ENCODE results near the gene CYP4X1. TPM values are rescaled to one million over a fixed set of nuclear protein-coding genes. Genes with fewer than 3 reads are reported as not detected.

The CYP4X1 gene
- total and polyA plus RNA-seq, 2 donors (not counting 1 experiment from before 2014, with no cell fraction given), result not detected

DNA sequence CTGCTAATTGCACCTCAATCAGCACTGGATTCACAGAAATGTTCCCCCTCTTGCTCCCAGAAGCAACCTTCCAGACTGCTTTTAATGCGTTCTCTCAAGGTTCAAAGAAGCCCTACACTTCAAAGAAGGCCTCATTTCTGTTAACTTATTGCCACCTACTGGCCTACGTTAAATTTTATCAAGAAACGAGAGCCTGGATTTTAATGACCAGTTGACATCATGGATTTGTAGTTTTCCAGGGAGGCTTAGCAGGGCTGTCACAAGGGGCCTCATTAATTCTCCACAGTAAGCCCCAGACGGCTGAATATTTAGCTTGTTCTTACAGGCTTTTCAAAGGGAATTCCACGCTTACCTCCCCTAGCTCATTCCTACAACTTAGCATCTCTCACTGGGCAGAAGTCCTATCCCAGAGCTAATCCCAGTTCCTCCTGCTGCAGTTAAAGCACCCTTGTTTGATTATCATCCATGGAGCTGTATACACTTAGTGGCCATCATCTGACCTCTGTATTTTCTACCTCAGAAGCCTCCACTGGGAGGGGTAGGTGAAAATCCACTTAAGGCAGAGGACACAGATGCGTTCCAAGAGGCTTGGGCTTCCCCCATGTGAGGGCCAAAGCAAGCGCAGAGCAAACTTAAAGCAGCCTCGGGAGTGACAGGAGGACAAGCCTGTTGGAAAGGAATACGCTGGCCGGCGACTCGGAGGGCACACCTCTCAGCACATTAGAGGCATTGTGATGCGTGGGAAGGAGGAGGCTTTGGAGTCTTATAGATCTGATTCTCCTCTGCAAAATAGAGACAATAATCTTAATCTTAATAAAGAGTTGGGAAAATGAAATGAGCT is 32.2 kb upstream of the CYP4X1 start:
- Histone ChIP-seq H3K9ac (ENCODE audit: low read length) (no peak overlapping the region), H2AFZ (ENCODE audit: insufficient read depth, low read depth, low read length, poor library complexity, severe bottlenecking) (no peak overlapping the region), H3K27me3 (replicated peaks in 1 of 4; ENCODE audit: control extremely low read depth in 1 of 4, control insufficient read depth in 3 of 4, insufficient read depth in 4 of 4, low read length in 3 of 4) (peaks cover 0 to 2% (median 0%) of the 10 kb centered on the region in 4 experiments), H3K9me3 (ENCODE audit: control extremely low read depth in 1 of 3, control insufficient read depth in 2 of 3, insufficient read depth in 1 of 3, low read length in 2 of 3) (peaks cover 0 to 3% (median 0%) of the 10 kb centered on the region in 3 donors), H4K20me1 (ENCODE audit: control insufficient read depth, insufficient read depth, low read length, poor library complexity, severe bottlenecking) (no peaks in the 10 kb centered on the region), H3K4me1 (ENCODE audit: control insufficient read depth in 2 of 2, insufficient read depth in 2 of 2, low read length in 2 of 2) (no peaks in the 10 kb centered on the region), H3K27ac (ENCODE audit: low read length in 2 of 2) (no peak overlapping the region), H3K36me3 (replicated peaks in 1 of 2; ENCODE audit: control extremely low read depth in 1 of 2, control insufficient read depth in 1 of 2, extremely low read depth in 1 of 2, insufficient read depth in 2 of 2, low read length in 1 of 2) (no peaks in the 10 kb centered on the region), H3K4me2 (replicated peaks; ENCODE audit: low read depth, low read length, poor library complexity, severe bottlenecking) (no peak overlapping the region), H3K79me2 (ENCODE audit: control insufficient read depth, insufficient read depth, low read length) (no peaks in the 10 kb centered on the region), H3K4me3 (ENCODE audit: control extremely low read depth in 1 of 5, extremely low read depth in 1 of 5, insufficient read depth in 1 of 5, low read depth in 2 of 5, low read length in 4 of 5) (no peak overlapping the region)
- ChIA-PET POLR2A (no interaction called here), CTCF (no interaction called here)
- 50% methylated on average over 11 of the region's 13 CpGs for WGBS (ENCODE audit: insufficient coverage)
- H3K4me1 Mint-ChIP-seq, result no peaks in the 10 kb centered on the region
- TF ChIP-seq, protein P1, sequence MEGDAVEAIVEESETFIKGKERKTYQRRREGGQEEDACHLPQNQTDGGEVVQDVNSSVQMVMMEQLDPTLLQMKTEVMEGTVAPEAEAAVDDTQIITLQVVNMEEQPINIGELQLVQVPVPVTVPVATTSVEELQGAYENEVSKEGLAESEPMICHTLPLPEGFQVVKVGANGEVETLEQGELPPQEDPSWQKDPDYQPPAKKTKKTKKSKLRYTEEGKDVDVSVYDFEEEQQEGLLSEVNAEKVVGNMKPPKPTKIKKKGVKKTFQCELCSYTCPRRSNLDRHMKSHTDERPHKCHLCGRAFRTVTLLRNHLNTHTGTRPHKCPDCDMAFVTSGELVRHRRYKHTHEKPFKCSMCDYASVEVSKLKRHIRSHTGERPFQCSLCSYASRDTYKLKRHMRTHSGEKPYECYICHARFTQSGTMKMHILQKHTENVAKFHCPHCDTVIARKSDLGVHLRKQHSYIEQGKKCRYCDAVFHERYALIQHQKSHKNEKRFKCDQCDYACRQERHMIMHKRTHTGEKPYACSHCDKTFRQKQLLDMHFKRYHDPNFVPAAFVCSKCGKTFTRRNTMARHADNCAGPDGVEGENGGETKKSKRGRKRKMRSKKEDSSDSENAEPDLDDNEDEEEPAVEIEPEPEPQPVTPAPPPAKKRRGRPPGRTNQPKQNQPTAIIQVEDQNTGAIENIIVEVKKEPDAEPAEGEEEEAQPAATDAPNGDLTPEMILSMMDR (IDR thresholded peaks at IDR 0.05), result no peak
- TF ChIP-seq EZH2 (IDR thresholded peaks at IDR 0.05; ENCODE audit: borderline replicate concordance, insufficient read depth, low read depth, low read length, poor library complexity, severe bottlenecking), result no peak
- H3K27me3 Mint-ChIP-seq, result peaks cover 1% of the 10 kb centered on the region
- H3K4me3 Mint-ChIP-seq, result no peak overlapping the region
- intact Hi-C loops (cut with micrococcal nuclease), result no loop called here
- H3K9me3 Mint-ChIP-seq (ENCODE audit: insufficient read depth), result peaks cover 6% of the 10 kb centered on the region
- no peak for ATAC-seq (ENCODE audit: low read depth)
- no peak for DNase-seq
- no peak overlapping the region for H3K27ac Mint-ChIP-seq

DNA sequence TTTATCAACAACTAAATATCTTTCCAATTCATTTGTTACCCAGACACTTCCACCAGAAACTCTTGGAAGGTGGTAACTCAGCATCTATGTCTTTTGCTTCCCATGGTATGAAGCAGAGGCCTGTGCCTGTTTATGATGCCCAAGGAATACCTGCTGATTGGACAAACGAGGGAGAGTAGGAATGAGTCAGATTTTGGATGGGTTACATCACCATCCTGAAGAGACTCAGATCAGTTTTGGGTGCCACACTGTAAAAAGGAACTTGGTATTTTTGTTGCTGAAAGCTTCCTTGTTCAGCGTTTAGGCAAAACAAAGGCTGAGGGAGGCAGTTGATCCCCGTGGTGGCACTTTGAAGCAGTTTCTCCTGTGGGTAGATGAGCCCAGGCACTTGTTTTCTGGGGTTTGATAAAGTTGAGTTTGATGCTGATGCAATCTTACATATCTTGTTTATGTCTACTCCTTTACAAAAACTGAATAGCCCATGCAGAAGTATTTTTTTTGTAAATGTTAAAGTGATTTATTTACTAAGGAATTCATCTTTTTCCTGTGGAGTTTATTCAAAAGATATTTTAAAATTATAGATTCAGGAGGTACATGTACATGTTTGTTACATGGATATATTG is 26.7 kb upstream of the CYP4X1 start:
- Histone ChIP-seq H3K27me3 (replicated peaks in 1 of 4; ENCODE audit: control extremely low read depth in 1 of 4, control insufficient read depth in 3 of 4, insufficient read depth in 4 of 4, low read length in 3 of 4) (peaks cover 0 to 5% (median 0%) of the 10 kb centered on the region in 4 experiments), H3K79me2 (ENCODE audit: control insufficient read depth, insufficient read depth, low read length) (no peaks in the 10 kb centered on the region), H3K4me1 (ENCODE audit: control insufficient read depth in 2 of 2, insufficient read depth in 2 of 2, low read length in 2 of 2) (no peaks in the 10 kb centered on the region), H3K9ac (ENCODE audit: low read length) (no peak overlapping the region), H3K27ac (ENCODE audit: low read length in 2 of 2) (no peak overlapping the region), H4K20me1 (ENCODE audit: control insufficient read depth, insufficient read depth, low read length, poor library complexity, severe bottlenecking) (no peaks in the 10 kb centered on the region), H3K4me2 (replicated peaks; ENCODE audit: low read depth, low read length, poor library complexity, severe bottlenecking) (no peak overlapping the region), H3K9me3 (ENCODE audit: control extremely low read depth in 1 of 3, control insufficient read depth in 2 of 3, insufficient read depth in 1 of 3, low read length in 2 of 3) (peaks cover 0 to 3% (median 0%) of the 10 kb centered on the region in 3 donors), H3K4me3 (ENCODE audit: control extremely low read depth in 1 of 5, extremely low read depth in 1 of 5, insufficient read depth in 1 of 5, low read depth in 2 of 5, low read length in 4 of 5) (no peak overlapping the region), H3K36me3 (replicated peaks in 1 of 2; ENCODE audit: control extremely low read depth in 1 of 2, control insufficient read depth in 1 of 2, extremely low read depth in 1 of 2, insufficient read depth in 2 of 2, low read length in 1 of 2) (no peaks in the 10 kb centered on the region), H2AFZ (ENCODE audit: insufficient read depth, low read depth, low read length, poor library complexity, severe bottlenecking) (no peak overlapping the region)
- ChIA-PET POLR2A (no interaction called here), CTCF (no interaction called here)
- no peak overlapping the region for H3K27ac Mint-ChIP-seq
- H3K4me1 Mint-ChIP-seq, result no peaks in the 10 kb centered on the region
- 4% methylated on average over 2 of the region's 3 CpGs for WGBS (ENCODE audit: insufficient coverage)
- TF ChIP-seq, protein P1 (IDR thresholded peaks at IDR 0.05), result no peak
- no peak for TF ChIP-seq EZH2 (IDR thresholded peaks at IDR 0.05; ENCODE audit: borderline replicate concordance, insufficient read depth, low read depth, low read length, poor library complexity, severe bottlenecking)
- no peak overlapping the region for H3K4me3 Mint-ChIP-seq
- no peaks in the 10 kb centered on the region for H3K9me3 Mint-ChIP-seq (ENCODE audit: insufficient read depth)
- peaks cover 22% of the 10 kb centered on the region for H3K27me3 Mint-ChIP-seq
- intact Hi-C loops (cut with micrococcal nuclease), result no loop called here
- DNase-seq (no peak), ATAC-seq (ENCODE audit: low read depth) (no peak)
